Activated T-cell treated with anti-CD3 and anti-CD28 coated beads, Interleukin-2, amount 50 U/mL, for 48 hours (primary cell): ENCODE data around the gene DEPDC1.
"Not testable (repeated sequence)": the region's sequence is repeated elsewhere in the genome, so short reads cannot be mapped to it uniquely, and the experiment has no call there.

Experiments
- DNase-seq, 2 experiments: peaks; one replicate each; pipeline ENCODE4 v3.0.0-alpha.2; 2020

The DEPDC1 gene, protein sequence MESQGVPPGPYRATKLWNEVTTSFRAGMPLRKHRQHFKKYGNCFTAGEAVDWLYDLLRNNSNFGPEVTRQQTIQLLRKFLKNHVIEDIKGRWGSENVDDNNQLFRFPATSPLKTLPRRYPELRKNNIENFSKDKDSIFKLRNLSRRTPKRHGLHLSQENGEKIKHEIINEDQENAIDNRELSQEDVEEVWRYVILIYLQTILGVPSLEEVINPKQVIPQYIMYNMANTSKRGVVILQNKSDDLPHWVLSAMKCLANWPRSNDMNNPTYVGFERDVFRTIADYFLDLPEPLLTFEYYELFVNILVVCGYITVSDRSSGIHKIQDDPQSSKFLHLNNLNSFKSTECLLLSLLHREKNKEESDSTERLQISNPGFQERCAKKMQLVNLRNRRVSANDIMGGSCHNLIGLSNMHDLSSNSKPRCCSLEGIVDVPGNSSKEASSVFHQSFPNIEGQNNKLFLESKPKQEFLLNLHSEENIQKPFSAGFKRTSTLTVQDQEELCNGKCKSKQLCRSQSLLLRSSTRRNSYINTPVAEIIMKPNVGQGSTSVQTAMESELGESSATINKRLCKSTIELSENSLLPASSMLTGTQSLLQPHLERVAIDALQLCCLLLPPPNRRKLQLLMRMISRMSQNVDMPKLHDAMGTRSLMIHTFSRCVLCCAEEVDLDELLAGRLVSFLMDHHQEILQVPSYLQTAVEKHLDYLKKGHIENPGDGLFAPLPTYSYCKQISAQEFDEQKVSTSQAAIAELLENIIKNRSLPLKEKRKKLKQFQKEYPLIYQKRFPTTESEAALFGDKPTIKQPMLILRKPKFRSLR

DNA sequence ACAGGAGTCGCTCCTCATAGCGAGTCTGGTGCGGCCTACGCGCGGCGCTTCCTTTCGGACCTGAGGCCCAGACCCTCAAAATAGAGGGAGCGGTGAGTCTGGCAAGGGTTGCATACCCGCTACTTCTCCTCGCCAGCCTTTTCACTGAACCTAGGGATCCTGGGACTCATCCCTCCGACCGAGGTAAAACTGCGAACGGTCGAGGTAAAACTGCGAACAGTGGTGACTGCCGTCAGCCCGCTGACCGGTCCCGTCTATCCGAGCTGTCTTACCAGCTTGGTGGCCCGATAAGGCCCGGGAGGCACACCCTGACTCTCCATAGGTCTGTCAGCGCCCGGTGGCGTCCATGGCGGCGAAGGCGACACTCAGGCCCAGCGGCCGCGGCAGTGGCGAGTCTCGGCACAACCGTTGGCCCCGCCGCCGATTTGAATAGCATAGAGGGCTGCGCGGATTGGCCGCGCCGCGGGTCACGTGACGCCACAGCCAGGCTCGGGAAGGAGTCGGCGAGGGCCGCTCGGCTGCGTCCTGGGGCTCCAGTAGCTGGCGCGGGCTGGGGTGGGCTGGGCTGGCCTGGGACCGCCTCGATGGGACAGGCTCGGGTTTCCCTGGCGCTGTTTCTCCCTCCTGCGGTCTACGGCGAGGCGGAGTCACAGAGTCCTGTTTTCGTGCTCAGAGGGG, at the start of gene DEPDC1:
Gene DEPDC1 (minus strand): TSS at position 403 of the 678 bp plus-strand sequence. CDS start 83 bp downstream, at position 320.
- DNase-seq = peak; percentile 83 to 86

DNA sequence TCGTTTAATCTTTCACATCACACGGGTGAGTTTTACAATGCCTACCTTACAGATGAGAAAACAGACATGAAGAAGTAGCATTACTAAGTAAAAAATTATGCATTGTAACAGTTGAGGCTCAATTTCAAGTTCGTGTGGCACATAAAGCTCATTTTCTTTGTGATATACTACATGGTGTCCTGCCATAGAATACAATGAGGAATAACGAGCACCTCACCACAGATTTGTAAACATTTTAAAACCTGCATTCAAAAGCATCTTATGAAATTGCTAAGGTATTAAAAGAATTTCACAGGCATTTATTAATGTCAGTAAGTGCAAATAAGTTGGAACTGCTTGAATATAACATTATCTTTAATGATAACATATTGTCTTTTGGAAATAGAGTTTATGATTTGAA, 47.8 kb upstream of the DEPDC1 start:
- DNase-seq = no peak

DNA sequence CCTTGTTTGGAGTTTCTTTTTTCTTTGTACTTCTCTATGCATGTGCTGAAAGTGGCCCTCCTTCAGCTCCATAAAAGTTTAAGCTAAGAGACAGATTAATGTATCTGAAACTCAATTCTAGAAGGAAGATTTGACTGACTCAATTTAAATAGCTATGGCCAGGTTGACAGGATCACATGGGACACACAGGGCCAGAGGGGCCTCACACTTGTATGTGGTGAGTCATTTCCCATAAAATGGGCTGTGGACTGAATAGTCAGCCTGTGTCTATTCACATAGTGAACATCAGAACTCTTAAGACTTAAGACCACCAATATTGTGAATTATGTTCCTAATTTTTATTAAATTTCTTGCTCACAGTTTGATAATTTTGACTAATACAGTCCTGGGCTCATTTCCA, 45.7 kb upstream of the DEPDC1 start:
- DNase-seq = no peak

- DNase-seq = no peak
These were observed 42.1 kb upstream of the DEPDC1 start for GRCh38 chr1:68538941-68539340.

GRCh38 chr1:68528243-68528642, 31.4 kb upstream of the DEPDC1 start:
- no peak for DNase-seq

GRCh38 chr1:68525781-68526180, 28.9 kb upstream of the DEPDC1 start:
- DNase-seq = no peak

- no peak for DNase-seq
These were observed 24.4 kb upstream of the DEPDC1 start for GRCh38 chr1:68521286-68521685.

- DNase-seq = no peak
These were observed 19.2 kb upstream of the DEPDC1 start for GRCh38 chr1:68516066-68516465.

- no peak for DNase-seq
These were observed 14.4 kb upstream of the DEPDC1 start for GRCh38 chr1:68511254-68511653.

GRCh38 chr1:68506386-68506785, 9.5 kb upstream of the DEPDC1 start:
- DNase-seq = no peak

GRCh38 chr1:68503085-68503484, 6.2 kb upstream of the DEPDC1 start:
- DNase-seq = no peak

DNA sequence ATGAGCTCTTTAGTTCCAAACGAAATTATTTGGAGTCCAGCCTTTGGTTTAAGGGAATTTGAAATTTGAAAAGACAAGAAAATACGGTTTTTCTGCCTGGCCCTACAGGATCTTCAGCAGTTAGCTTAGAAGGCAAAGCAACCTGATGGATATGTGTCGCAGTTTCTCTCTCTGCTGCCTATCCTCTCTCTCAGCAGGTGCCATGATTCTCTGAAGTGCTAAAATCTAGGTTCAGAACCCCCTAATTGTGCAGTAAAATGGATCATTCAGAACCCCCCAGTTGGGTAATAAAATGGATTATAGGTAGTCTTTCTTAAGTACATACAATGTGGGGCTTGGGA, 446 bp upstream of the DEPDC1 start:
- DNase-seq = no peak

GRCh38 chr1:68495968-68496679, 758 bp downstream of the DEPDC1 start:
- DNase-seq = no peak

GRCh38 chr1:68495532-68495931, 1.4 kb downstream of the DEPDC1 start:
- no peak for DNase-seq

- no peak for DNase-seq
These were observed 3.7 kb downstream of the DEPDC1 start for GRCh38 chr1:68493193-68493592.

GRCh38 chr1:68492255-68492654, 4.6 kb downstream of the DEPDC1 start:
- DNase-seq = not testable (repeated sequence)

DNA sequence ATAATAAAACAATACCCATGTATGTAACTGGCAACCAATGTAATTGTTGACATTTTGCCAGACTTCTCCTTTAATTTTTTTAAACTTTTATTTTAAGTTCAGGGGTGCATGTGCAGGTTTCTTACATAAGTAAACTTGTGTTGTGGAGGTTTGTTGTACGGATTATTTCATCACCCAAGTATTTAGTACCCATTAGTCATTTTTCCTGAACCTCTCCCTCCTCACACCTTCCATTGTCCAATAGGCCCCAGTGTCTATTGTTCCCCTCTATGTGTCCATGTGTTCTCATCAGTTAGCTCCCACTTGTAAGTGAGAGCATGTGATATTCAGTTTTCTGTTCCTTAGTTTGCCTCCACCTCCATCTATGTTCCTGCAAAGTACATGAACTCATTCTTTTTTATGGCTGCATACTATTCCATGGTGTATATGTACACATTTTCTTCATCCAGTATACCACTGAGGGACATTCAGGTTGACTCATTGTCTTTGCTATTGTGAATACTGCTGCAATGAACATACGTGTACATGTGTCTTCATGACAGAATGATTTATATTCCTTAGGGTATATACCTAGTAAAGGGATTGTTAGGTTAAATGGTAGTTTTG, 6.7 kb downstream of the DEPDC1 start:
- no peak for DNase-seq

GRCh38 chr1:68485431-68486022, 11.4 kb downstream of the DEPDC1 start:
- no peak for DNase-seq

GRCh38 chr1:68484618-68485017, 12.3 kb downstream of the DEPDC1 start:
- DNase-seq = no peak

GRCh38 chr1:68481041-68481440, 15.8 kb downstream of the DEPDC1 start:
- no peak for DNase-seq

DNA sequence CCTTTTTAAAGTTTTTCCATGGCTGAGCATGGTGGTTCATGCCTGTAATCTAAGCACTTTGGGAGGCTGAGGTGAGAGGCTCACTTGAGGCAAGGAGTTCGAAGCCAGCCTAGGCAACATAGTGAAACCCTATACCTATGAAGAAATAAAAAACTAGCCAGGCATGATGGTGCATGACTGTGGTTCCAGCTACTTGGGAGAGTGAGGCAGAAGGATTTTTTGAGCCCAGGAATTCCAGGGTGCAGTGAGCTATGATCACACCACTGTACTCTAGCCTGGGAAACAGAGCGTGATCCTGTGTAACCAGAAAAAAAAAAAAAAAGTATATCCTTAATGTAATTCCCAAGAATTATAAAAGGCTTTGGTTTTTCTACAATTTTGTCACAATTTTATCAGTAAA, 17.4 kb downstream of the DEPDC1 start:
- DNase-seq = no peak

DNA sequence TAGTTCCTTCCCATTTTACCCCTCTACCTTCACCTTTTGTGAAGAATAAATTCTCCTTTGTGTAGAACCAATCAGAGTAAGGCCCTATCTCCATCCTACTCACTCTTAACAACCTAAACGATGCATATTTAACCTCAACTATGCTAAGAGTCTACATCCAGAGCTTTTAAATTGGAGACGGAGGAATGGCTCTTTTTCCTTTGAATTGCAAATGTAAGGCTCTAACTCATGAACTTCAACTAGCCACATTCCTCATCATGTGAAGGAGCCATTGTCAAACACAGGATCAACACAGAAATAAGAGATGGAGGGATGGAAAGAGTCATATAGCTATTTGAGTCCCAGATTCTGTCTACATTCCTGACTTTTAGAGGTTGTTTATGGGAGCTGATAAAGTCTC, 18.2 kb downstream of the DEPDC1 start:
- DNase-seq = no peak
